Thymus (tissue), 14 donors: ENCODE results near the gene ZBTB25. TPM values are rescaled to one million over a fixed set of nuclear protein-coding genes. Genes with fewer than 3 reads are reported as not detected.
A peak's percentile ranks its signal among the peaks of the same experiment; 100 is the strongest.

Source experiments
- DNase-seq, 9 donors: peaks; one replicate each; pipeline ENCODE4 v3.0.0-alpha.2; 2013; ENCODE audit warnings: low spot score in 9 of 9, low read depth in 6 of 9, missing footprints in 1 of 9
- H3K27ac ChIP-seq, 2 donors: one replicate each; pipeline ENCODE4 v1.5.1; 2013; ENCODE audit warnings: control low read depth in 1 of 2, low read depth in 1 of 2, low read length in 1 of 2, mild to moderate bottlenecking in 1 of 2, moderate library complexity in 1 of 2
- H3K27me3 ChIP-seq, 2 donors: one replicate each; pipeline ENCODE4 v1.5.1; 2013; ENCODE audit warnings: low read length in 1 of 2; ENCODE audit not compliant: control insufficient read depth in 2 of 2, insufficient read depth in 1 of 2
- H3K36me3 ChIP-seq, 2 donors: one replicate each; pipeline ENCODE4 v1.5.1; 2013; ENCODE audit warnings: low read length in 1 of 2, mild to moderate bottlenecking in 1 of 2, moderate library complexity in 1 of 2; ENCODE audit not compliant: control insufficient read depth in 2 of 2, insufficient read depth in 2 of 2
- H3K4me1 ChIP-seq, 2 donors: one replicate each; pipeline ENCODE4 v1.5.1; 2013; ENCODE audit warnings: low read length in 2 of 2; ENCODE audit not compliant: control insufficient read depth in 2 of 2, insufficient read depth in 2 of 2
- H3K4me3 ChIP-seq, 2 donors: one replicate each; pipeline ENCODE4 v1.5.1; 2013; ENCODE audit warnings: low read length in 2 of 2, control low read depth in 1 of 2, mild to moderate bottlenecking in 1 of 2
- H3K9me3 ChIP-seq, 2 donors: one replicate each; pipeline ENCODE4 v1.5.1; 2013; ENCODE audit warnings: low read length in 1 of 2, mild to moderate bottlenecking in 1 of 2; ENCODE audit not compliant: control insufficient read depth in 2 of 2, insufficient read depth in 1 of 2
- WGBS: extraction: QIAGEN DNeasy Blood & Tissue Kit; methylation state at CpG from one replicate; pipeline ENCODE4 v1.1.7; 2013; 5-methylcytosine and 5-hydroxymethylcytosine counted together
- long read RNA-seq, 10 donors: transcript quantifications; one replicate each; lab custom pipeline, GENCODE V29; 2026
- polyA plus RNA-seq: library from polyadenylated mRNA; stranded (reverse); fragments of 200-250 nt; gene quantifications from one replicate; pipeline ENCODE4 v1.2.3, GENCODE V29; 2013
- total RNA-seq: library from RNA; stranded (reverse); fragments of 120-200 nt; gene quantifications from one replicate; pipeline ENCODE4 v1.2.4, GENCODE V29; 2013
- donor health status: healthy.

Gene ZBTB25
- total RNA-seq: 10.6 TPM
- 15.0 TPM for polyA plus RNA-seq
- long read RNA-seq, donor 1: 0 reads
- long read RNA-seq, donor 2: 0 reads
- long read RNA-seq, donor 3, full-length matches to known transcripts: 2 of 14 reads
- long read RNA-seq, donor 3, partial matches to known transcripts: 12 of 14 reads
- long read RNA-seq, donor 3, other reads (novel, unspliced or antisense): 0 of 14 reads
- long read RNA-seq, donor 4, full-length matches to known transcripts: 1 of 1 reads
- long read RNA-seq, donor 4, partial matches to known transcripts: 0 of 1 reads
- long read RNA-seq, donor 4, other reads (novel, unspliced or antisense): 0 of 1 reads
- long read RNA-seq, donor 5, full-length matches to known transcripts: 4 of 4 reads
- long read RNA-seq, donor 5, partial matches to known transcripts: 0 of 4 reads
- long read RNA-seq, donor 5, other reads (novel, unspliced or antisense): 0 of 4 reads
- long read RNA-seq, donor 6, full-length matches to known transcripts: 3 of 14 reads
- long read RNA-seq, donor 6, partial matches to known transcripts: 11 of 14 reads
- long read RNA-seq, donor 6, other reads (novel, unspliced or antisense): 0 of 14 reads
- long read RNA-seq, donor 7, full-length matches to known transcripts: 1 of 39 reads
- long read RNA-seq, donor 7, partial matches to known transcripts: 38 of 39 reads
- long read RNA-seq, donor 7, other reads (novel, unspliced or antisense): 0 of 39 reads
- long read RNA-seq, donor 8: 0 reads
- long read RNA-seq, donor 9, full-length matches to known transcripts: 1 of 1 reads
- long read RNA-seq, donor 9, partial matches to known transcripts: 0 of 1 reads
- long read RNA-seq, donor 9, other reads (novel, unspliced or antisense): 0 of 1 reads
- long read RNA-seq, donor 10, full-length matches to known transcripts: 2 of 2 reads
- long read RNA-seq, donor 10, partial matches to known transcripts: 0 of 2 reads
- long read RNA-seq, donor 10, other reads (novel, unspliced or antisense): 0 of 2 reads

- under 1% methylated on average over 87 of the region's 87 CpGs for WGBS
- Histone ChIP-seq H3K4me3 (peak within 1 kb of the TSS; percentile 90 to 91), H3K27ac (peak within 1 kb of the TSS; percentile 99), H3K4me1 (peaks cover 16 to 52% of the 10 kb centered on the region in 2 donors), H3K27me3 (no peaks in the 10 kb centered on the region), H3K36me3 (no peaks in the 10 kb centered on the region), H3K9me3 (no peaks in the 10 kb centered on the region)
- DNase-seq: peak in 8 of 9 donors; percentile 79 to 96 (median 88)
Observed at GRCh38 chr14:64503434-64504309, at the start of gene ZBTB25. TSS of gene ZBTB25 (minus strand) at chr14:64503838. CDS start at chr14:64490533, 13,305 bp downstream.

- 65% methylated on average over 7 of the region's 7 CpGs for WGBS
- H3K27ac ChIP-seq: no peak overlapping the region
- peaks cover 7 to 8% of the 10 kb centered on the region in 2 donors for H3K4me1 ChIP-seq
- no peaks in the 10 kb centered on the region for H3K36me3 ChIP-seq
- H3K9me3 ChIP-seq: no peaks in the 10 kb centered on the region
- no peak overlapping the region for H3K4me3 ChIP-seq
- H3K27me3 ChIP-seq: peaks cover 21 to 48% of the 10 kb centered on the region in 2 donors
- peak in 1 of 9 donors; percentile 9 for DNase-seq
Observed at GRCh38 chr14:64550621-64551333, 47.1 kb upstream of the ZBTB25 start.

- H3K4me3 ChIP-seq: peak within 1 kb of the TSS in 1 of 2 donors; percentile 54
- no peaks in the 10 kb centered on the region for H3K9me3 ChIP-seq
- WGBS: 4% methylated on average over 54 of the region's 54 CpGs
- peaks cover 7 to 8% of the 10 kb centered on the region in 2 donors for H3K4me1 ChIP-seq
- no peak within 1 kb of the TSS for H3K27ac ChIP-seq
- H3K27me3 ChIP-seq: peaks cover 21 to 50% of the 10 kb centered on the region in 2 donors
- no peaks in the 10 kb centered on the region for H3K36me3 ChIP-seq
- DNase-seq: peak in 2 of 9 donors; percentile 43 to 56
Observed at GRCh38 chr14:64549791-64550620, 46.4 kb upstream of the ZBTB25 start, which contains the start of gene PPP1R36. TSS of gene PPP1R36 (plus strand) at chr14:64549961. CDS start at chr14:64549998, 37 bp downstream.

- Histone ChIP-seq H3K36me3 (no peaks in the 10 kb centered on the region), H3K4me3 (no peak overlapping the region), H3K9me3 (no peaks in the 10 kb centered on the region), H3K4me1 (peaks cover 7 to 8% of the 10 kb centered on the region in 2 donors), H3K27ac (no peak overlapping the region), H3K27me3 (peaks cover 25 to 53% of the 10 kb centered on the region in 2 donors)
- no peak for DNase-seq
- WGBS: 95% methylated on average over 1 of the region's 1 CpG
Observed at GRCh38 chr14:64549016-64549415, 45.4 kb upstream of the ZBTB25 start.

GRCh38 chr14:64544607-64545312 is 41.1 kb upstream of the ZBTB25 start:
- WGBS: 85% methylated on average over 5 of the region's 5 CpGs
- Histone ChIP-seq H3K4me1 (peaks cover 9 to 28% of the 10 kb centered on the region in 2 donors), H3K4me3 (no peak overlapping the region), H3K36me3 (no peaks in the 10 kb centered on the region), H3K27ac (no peak overlapping the region), H3K9me3 (peaks cover 15 to 20% of the 10 kb centered on the region in 2 donors), H3K27me3 (peaks cover 42 to 66% of the 10 kb centered on the region in 2 donors)
- no peak for DNase-seq

- WGBS: 44% methylated on average over 4 of the region's 4 CpGs
- peak overlapping the region in 1 of 2 donors; percentile 3 for H3K4me3 ChIP-seq
- peaks cover 13 to 33% of the 10 kb centered on the region in 2 donors for H3K4me1 ChIP-seq
- H3K9me3 ChIP-seq: peaks cover 15 to 20% of the 10 kb centered on the region in 2 donors
- H3K36me3 ChIP-seq: no peaks in the 10 kb centered on the region
- peaks cover 38 to 69% of the 10 kb centered on the region in 2 donors for H3K27me3 ChIP-seq
- H3K27ac ChIP-seq: no peak overlapping the region
- DNase-seq: peak in 1 of 9 donors; percentile 30
Observed at GRCh38 chr14:64542836-64543201, 39.2 kb upstream of the ZBTB25 start.
